ENCODE measurements around the gene AKAP12.

The AKAP12 gene

GRCh38 chr6:151236668-151237401, 2.9 kb upstream of the AKAP12 start:
- no peak for FAIRE-seq

GRCh38 chr6:151240036-151240685, 394 bp downstream of the AKAP12 start:
- no peak for FAIRE-seq

- FAIRE-seq: no peak
These were observed 1.2 kb downstream of the AKAP12 start for GRCh38 chr6:151240791-151241642.

GRCh38 chr6:151241853-151242252, 2.1 kb downstream of the AKAP12 start:
- no peak for FAIRE-seq

GRCh38 chr6:151242420-151242861, 2.7 kb downstream of the AKAP12 start:
- FAIRE-seq: no peak

- FAIRE-seq: no peak
These were observed 3.7 kb downstream of the AKAP12 start for GRCh38 chr6:151243481-151243880.

DNA sequence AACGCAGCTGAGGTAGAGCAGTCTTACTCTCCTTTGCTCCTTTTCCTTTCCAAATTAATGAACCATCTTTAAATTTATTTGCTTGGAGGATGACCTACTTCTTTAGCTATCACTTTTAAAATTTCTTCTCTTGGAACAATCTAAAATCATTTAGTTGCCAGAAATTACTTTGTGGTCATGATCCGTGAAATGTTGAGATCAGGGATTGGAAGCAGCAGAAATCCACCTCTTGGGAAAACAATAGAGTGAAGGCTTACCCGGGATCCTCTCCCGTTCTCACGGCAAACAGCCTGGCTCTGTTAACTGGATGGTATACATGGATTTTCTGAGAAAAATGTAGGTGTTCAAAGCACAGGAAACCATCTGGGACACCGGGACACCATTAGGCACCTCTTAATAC, 7.7 kb downstream of the AKAP12 start:
- no peak for FAIRE-seq

- no peak for FAIRE-seq
These were observed 8.5 kb downstream of the AKAP12 start for GRCh38 chr6:151248295-151248694.

DNA sequence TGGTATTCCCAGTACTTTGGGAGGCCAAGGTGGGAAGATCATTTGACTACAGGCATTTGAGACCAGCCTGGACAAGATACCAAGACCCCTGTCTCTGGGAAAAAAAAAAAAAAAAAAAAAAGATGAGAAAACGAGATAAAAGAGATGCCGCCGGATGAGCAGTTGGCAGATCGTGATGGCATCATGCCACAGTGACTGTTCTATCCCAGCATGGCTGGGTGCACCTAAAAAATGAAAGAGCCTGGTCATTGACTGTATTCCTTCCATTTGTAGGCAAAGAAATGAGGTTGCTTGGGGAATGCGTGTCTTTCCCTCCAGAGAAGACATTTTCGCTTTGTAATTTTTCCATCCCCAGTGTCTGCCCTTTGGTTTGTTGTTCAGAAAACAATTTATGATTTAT, 12.9 kb downstream of the AKAP12 start:
- FAIRE-seq: no peak

DNA sequence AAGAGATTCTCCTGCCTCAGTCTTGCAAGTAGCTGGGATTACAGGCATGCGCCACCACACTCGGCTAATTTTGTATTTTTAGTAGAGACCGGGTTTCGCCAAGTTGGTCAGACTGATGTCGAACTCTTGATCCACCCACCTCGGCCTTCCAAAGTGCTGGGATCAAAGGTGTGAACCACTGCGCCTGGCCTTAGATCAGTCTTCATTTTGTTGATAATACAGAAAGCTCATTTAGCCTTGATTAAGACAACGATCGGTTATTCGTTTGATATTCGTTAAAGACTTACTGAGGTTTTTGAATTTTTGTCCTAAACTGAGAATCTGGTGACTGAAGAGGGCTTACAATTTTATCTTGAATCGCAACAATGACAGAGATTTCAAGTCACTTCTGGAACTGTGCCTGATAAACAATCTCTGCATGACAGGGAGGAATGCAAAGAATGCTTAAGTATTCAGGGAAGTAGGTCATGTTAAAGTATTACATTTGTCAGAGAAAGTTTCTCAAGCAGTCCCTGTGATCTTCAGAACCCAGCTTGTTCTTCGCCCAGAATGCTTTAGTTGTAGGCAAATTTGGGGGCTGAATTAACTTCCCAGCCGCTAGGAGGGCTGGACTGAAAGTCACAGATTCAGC, 14.8 kb downstream of the AKAP12 start:
- no peak for FAIRE-seq

DNA sequence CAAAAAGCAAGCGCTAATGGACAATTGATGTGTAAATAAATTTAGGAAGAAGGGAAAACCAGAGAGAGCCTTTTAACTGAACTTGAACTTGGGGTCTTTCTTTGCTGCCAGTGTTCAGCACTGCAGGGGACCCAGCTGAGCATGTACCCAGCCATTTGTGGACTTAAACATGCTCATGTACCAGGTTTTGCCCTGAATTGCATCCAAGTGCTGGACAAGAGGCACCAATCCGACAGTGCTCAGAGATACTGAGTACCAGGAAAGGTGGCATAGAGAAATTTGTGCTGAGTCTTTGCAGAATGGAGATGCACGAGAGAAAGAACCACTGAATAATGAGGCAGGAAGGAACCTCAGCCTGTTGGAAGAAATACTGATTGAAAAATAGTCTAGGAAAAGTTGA, 16.0 kb downstream of the AKAP12 start:
- FAIRE-seq: no peak

- no peak for FAIRE-seq
These were observed 18.2 kb downstream of the AKAP12 start for GRCh38 chr6:151257985-151258445.

- FAIRE-seq: no peak
These were observed 20.4 kb downstream of the AKAP12 start for GRCh38 chr6:151260205-151260604.

GRCh38 chr6:151263035-151263434, 23.3 kb downstream of the AKAP12 start:
- FAIRE-seq: no peak

- FAIRE-seq: no peak
These were observed 24.2 kb downstream of the AKAP12 start for GRCh38 chr6:151263967-151264366.

GRCh38 chr6:151265282-151265681, 25.5 kb downstream of the AKAP12 start:
- no peak for FAIRE-seq

- FAIRE-seq: no peak
These were observed 29.7 kb downstream of the AKAP12 start for GRCh38 chr6:151269321-151269995.

DNA sequence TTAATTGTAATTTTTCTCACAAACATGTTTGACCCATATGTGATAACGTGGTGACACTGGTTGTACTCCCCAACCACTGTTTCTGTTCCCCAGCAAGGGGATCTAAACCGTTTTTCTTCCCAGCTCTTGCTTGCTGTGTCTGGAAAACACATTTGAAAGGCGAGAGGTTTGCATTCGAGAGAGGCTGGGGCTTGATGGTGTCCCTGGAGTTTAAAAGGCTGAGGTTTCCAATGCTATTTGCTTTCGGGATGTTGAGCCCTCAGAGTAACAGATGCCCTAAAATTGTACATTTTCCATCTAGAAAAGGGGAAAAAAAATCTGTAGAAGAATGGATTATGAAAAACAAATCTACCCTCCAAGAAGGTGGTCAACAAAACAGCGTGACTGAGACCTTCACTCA, 35.4 kb downstream of the AKAP12 start:
- no peak for FAIRE-seq

DNA sequence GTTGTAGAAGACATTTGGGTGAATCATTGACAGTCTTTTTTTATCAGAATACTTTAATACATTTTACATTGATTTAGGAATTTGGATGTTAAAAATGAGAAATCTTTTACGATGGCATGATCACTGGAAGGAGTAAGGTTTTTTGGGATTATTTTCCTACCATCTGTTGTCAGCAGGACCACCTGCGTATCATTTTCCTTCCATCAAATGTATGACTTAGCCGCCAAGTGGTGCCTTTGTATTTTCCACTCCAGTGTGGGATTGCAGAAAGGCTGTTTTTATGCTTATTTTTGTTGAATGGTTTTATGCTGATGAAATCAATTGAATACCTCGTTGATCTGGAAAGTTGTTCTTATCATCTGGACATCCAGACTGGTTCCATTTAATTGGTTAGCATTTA, 35.8 kb downstream of the AKAP12 start:
- no peak for FAIRE-seq

- no peak for FAIRE-seq
These were observed 36.5 kb downstream of the AKAP12 start for GRCh38 chr6:151276112-151276740.

DNA sequence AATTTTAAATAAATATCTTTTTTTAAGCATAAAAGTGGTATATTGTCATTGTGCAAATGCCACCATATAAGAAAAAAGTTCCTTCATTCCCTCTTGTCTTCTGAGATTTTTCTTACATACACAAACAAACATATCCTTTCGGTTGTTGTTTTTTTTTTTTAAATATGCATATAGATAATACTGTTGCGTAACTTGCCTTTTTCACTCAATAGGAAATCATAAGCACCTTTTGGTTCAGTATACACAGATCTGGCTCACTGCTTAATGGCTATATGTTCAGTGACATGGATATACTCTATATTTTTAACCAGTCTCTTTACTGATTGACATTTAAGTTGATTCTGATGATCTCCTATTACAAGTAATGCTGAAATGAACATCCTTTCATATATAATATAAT, 40.1 kb downstream of the AKAP12 start:
- FAIRE-seq: no peak

- no peak for FAIRE-seq
These were observed 41.1 kb downstream of the AKAP12 start for GRCh38 chr6:151280859-151281258.
